ENCODE results near the gene SLC25A25.
"Not testable (repeated sequence)": the region's sequence is repeated elsewhere in the genome, so short reads cannot be mapped to it uniquely, and the experiment has no call there.

The SLC25A25 gene

DNA sequence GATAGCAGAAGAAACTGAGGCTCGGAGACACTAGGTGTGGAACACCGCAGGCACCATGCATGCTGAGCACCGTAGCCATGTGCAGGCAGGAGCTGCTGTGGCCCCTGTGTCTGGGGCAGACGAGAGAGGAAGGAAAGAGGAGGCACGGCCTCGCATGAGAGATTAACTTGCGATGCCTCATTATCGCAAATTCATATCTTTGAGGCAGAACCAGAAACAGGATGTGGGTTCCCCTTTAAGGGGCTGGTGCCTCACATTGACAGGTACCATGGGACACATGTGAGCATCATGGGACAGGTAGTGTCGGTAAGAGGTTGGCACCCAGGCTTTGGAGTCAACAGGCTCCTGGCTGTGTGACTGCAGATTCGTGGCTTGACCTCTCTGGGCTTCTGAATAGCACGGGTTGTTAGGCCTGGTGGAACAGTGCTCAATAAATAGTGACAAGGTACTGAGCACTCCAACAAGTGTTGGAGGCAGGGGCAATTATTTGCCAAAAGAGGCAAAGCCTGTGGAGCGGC, 41.7 kb upstream of the SLC25A25 start:
- TF ChIP-seq, protein P1, sequence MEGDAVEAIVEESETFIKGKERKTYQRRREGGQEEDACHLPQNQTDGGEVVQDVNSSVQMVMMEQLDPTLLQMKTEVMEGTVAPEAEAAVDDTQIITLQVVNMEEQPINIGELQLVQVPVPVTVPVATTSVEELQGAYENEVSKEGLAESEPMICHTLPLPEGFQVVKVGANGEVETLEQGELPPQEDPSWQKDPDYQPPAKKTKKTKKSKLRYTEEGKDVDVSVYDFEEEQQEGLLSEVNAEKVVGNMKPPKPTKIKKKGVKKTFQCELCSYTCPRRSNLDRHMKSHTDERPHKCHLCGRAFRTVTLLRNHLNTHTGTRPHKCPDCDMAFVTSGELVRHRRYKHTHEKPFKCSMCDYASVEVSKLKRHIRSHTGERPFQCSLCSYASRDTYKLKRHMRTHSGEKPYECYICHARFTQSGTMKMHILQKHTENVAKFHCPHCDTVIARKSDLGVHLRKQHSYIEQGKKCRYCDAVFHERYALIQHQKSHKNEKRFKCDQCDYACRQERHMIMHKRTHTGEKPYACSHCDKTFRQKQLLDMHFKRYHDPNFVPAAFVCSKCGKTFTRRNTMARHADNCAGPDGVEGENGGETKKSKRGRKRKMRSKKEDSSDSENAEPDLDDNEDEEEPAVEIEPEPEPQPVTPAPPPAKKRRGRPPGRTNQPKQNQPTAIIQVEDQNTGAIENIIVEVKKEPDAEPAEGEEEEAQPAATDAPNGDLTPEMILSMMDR (conservative IDR thresholded peaks at IDR 0.05; ENCODE audit: low read length): no peak
- DNase-seq (ENCODE audit: low read depth): no peak
- H3K4me3 ChIP-seq (ENCODE audit: low read length): no peak overlapping the region

DNA sequence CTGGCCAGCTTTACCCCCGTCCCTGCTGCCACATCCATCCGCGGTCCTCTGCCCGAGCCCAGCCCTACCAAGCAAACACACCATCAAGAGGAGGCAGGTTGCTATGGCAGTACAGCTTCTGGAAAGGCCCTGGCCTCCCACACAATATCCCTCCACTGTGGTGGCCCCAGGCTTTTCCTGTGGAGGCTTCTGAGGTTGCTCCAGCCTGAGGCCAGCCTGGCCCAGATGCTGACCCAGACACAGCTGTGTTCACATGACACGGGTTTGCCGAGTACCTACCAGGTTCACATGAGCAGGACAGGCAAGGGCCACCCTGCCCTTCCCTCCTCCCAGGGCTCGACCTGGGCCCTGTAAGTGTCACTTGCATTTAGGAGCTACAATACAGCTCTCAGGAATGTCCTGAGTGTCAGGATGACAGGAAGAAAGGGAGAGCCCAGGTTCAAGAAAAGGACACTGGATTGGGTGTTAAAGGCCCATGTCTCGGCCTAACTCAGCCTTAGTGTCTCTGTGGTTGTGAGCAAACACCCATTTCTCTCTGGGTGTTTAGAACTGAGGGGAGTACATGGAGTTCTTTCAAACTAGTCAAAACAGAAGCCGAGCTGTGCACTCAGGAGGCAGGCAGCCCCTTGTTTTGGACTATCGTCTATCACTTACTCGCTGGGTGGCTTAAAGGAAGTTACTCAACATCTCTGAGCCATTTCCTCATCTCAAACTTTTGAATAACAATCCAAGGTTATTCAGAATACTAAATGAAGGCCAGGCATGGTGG, 41.1 kb upstream of the SLC25A25 start:
- no peak overlapping the region for H3K4me3 ChIP-seq (ENCODE audit: low read length)
- DNase-seq (ENCODE audit: low read depth): peak; percentile 23
- TF ChIP-seq, protein P1 (conservative IDR thresholded peaks at IDR 0.05; ENCODE audit: low read length): no peak

DNA sequence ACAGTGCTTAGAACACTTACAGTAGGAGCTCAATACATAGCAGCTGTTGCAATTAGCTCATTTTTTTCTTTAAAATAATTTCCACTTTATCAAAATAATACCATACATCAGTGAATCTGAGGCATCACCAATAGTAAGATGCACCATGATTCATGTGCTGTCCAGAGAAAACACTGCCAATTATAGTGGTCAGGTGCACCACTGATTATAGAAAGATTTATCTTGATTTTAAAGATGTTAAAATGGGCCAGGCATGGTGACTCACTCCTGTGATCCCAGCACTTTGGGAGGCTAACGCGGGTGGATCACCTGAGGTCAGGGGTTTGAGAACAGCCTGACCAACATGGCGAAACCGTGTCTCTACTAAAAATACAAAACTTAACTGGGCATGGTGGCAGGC, 40.3 kb upstream of the SLC25A25 start:
- no peak overlapping the region for H3K4me3 ChIP-seq (ENCODE audit: low read length)
- DNase-seq (ENCODE audit: low read depth): no peak
- TF ChIP-seq, protein P1 (conservative IDR thresholded peaks at IDR 0.05; ENCODE audit: low read length): no peak

DNA sequence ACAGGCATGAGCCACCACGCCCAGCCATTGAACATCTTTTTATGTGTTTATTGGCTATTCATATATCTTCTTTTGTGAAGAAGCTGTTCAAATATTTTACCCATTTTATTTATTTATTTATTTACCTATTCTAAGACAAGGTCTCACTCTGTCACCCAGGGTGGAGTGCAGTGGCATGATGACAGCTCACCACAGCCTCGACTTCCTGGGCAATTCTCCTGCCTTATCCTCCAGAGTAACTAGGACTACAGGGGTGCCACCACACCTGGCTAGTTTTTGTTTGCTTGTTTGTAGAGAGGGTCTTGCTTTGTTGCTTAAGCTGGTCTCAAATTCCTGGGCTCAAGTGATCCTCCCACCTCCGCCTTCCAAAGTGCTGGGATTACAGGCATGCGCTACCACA, 34.4 kb upstream of the SLC25A25 start:
- TF ChIP-seq, protein P1 (conservative IDR thresholded peaks at IDR 0.05; ENCODE audit: low read length): no peak
- H3K4me3 ChIP-seq (ENCODE audit: low read length): no peak overlapping the region
- DNase-seq (ENCODE audit: low read depth): no peak

DNA sequence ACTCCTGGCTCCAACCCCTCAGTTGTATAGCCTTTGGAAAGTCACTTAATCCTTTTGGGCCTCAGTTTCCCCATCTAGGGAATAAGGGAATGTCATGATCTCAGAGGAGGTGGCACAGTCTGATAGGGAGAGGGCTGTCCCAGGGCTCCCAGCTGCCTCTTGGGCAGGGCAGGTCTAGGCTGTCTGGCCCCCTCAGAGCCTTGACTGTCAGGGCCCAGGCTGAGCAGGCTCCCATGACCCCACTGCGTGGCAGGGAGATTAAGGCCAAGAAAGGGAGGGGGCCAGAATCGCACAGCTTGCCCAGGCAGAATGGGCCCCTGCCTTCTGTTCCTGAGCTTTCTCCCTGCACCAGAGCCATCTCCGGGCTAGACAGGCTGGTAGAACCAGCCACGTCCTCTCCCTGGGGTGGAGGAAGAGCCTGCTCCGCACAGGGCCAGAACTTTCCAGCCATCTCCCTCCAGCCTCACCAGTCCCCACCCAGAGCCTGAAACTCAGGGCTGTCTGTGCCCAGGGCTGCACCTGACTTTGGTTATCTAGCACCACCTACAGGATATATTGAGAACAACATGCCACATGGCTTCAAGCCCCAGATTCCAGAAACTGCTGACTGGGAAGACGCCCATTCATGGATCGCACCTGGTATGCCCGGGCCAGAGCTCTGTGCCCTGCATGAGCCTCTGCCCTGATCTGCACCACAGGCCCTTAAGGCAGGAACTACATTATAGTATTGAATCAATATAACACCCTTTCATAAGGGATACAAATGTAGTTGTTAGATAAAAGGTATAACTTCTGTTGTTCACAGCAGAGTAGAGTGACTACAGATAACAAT, 33.0 kb upstream of the SLC25A25 start:
- peak; percentile 79 for DNase-seq (ENCODE audit: low read depth)
- no peak overlapping the region for H3K4me3 ChIP-seq (ENCODE audit: low read length)
- TF ChIP-seq, protein P1 (conservative IDR thresholded peaks at IDR 0.05; ENCODE audit: low read length): peak; percentile 83

DNA sequence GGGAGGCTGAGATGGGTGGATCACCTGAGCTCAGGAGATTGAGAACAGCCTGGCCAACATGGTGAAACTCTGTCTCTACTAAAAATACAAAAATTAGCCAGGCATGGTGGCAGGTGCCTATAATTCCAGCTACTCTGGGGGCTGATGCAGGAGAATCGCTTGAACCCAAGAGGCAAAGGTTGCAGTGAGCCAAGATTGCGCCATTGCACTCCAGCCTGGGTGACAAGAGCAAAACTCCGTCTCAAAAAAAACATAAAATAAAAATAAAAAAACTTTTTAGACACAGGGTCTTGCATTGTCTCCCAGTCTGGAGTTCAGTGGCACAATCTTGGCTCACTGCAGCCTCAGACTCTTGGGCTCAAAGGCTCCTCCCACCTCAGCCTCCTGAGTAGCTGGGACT, 31.5 kb upstream of the SLC25A25 start:
- not testable (repeated sequence) for DNase-seq (ENCODE audit: low read depth); H3K4me3 ChIP-seq (ENCODE audit: low read length)

DNA sequence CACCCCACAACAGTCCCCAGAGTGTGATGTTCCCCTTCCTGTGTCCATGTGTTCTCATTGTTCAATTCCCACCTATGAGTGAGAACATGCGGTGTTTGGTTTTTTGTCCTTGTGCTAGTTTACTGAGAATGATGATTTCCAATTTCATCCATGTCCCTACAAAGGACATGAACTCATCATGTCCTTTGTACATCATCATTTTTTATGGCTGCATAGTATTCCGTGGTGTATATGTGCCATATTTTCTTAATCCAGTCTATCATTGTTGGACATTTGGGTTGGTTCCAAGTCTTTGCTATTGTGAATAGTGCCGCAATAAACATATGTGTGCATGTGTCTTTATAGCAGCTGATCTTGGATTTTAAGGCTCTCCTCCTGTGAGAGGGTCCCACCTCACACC, 27.2 kb upstream of the SLC25A25 start:
- not testable (repeated sequence) for DNase-seq (ENCODE audit: low read depth)

DNA sequence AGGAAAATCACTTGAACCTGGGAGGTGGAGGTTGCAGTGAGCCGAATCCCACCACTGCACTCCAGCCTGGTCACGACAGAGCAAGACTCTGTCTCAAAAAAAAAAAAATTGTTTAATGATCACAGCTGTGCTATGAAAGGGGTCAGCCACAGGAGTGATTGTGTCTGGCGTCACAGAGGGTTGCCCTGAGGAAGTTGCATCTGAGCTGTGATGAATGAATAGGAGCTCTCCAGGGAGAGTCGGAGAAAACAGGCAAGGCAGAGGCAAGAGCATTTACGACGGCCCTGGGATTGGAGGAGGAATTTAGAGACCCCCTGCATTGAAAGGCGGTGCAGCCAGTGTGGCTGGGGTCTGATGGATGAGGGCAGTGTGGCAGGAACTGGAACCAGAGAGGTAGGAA, 26.0 kb upstream of the SLC25A25 start:
- TF ChIP-seq, protein P1 (conservative IDR thresholded peaks at IDR 0.05; ENCODE audit: low read length): no peak
- H3K4me3 ChIP-seq (ENCODE audit: low read length): no peak overlapping the region
- DNase-seq (ENCODE audit: low read depth): no peak

More for the DNA sequence above, 27.2 kb upstream of the SLC25A25 start:
- not testable (repeated sequence) for H3K4me3 ChIP-seq (ENCODE audit: low read length)
